ENCODE measurements around the gene DEUP1.

DNA sequence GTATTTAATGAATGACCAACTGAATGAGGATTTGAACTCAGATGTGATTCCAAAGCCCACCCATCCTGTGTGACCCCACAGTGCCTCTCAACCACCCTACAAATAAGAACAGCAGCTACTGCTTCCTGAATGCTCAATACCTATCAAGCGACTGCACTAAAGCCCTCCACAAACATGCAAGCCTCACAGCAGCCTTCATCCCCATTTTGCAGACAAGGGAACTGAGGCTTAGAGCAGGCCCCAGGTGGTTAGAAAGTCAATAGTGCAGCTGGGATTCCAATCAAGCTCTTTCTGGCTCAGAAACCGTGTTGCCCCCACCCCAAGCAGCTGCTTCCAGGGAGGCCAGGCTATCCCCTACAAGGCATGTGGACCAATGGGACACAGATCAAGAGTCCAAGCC, 155.4 kb downstream of the DEUP1 start:
- TF ChIP-seq, protein P1, sequence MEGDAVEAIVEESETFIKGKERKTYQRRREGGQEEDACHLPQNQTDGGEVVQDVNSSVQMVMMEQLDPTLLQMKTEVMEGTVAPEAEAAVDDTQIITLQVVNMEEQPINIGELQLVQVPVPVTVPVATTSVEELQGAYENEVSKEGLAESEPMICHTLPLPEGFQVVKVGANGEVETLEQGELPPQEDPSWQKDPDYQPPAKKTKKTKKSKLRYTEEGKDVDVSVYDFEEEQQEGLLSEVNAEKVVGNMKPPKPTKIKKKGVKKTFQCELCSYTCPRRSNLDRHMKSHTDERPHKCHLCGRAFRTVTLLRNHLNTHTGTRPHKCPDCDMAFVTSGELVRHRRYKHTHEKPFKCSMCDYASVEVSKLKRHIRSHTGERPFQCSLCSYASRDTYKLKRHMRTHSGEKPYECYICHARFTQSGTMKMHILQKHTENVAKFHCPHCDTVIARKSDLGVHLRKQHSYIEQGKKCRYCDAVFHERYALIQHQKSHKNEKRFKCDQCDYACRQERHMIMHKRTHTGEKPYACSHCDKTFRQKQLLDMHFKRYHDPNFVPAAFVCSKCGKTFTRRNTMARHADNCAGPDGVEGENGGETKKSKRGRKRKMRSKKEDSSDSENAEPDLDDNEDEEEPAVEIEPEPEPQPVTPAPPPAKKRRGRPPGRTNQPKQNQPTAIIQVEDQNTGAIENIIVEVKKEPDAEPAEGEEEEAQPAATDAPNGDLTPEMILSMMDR (IDR thresholded peaks at IDR 0.05): no peak
- TF ChIP-seq POLR2AphosphoS5 (IDR thresholded peaks at IDR 0.05): no peak
- no peak for TF ChIP-seq POLR2A (IDR thresholded peaks at IDR 0.05)
